Breast epithelium (tissue), 4 donors: Measurements from ENCODE around the gene FHIT. TPM values are rescaled to one million over a fixed set of nuclear protein-coding genes. Genes with fewer than 3 reads are reported as not detected.
"Not testable (repeated sequence)": the region's sequence is repeated elsewhere in the genome, so short reads cannot be mapped to it uniquely, and the experiment has no call there.

Source experiments
- DNase-seq, 2 donors: peaks; one replicate each; pipeline ENCODE4 v3.0.0-alpha.2; 2019; ENCODE audit warnings: low spot score in 2 of 2
- H3K27ac ChIP-seq, 2 donors: fragments of 200-600 bp; sonication (generic) in 1 of 2; one replicate each; pipeline ENCODE4 v1.5.1; 2016 to 2019; ENCODE audit warnings: mild to moderate bottlenecking in 1 of 2
- H3K27me3 ChIP-seq, 2 donors: fragments of 200-600 bp; sonication (generic) in 1 of 2; one replicate each; pipeline versions ENCODE4 v1.5.1 to v1.6.0; 2017 to 2019; ENCODE audit warnings: control low read depth in 1 of 2, mild to moderate bottlenecking in 1 of 2
- H3K36me3 ChIP-seq: fragments of 200-600 bp; one replicate; pipeline ENCODE4 v1.5.1; 2019
- H3K4me1 ChIP-seq, 2 donors: fragments of 200-600 bp; sonication (generic); one replicate each; pipeline ENCODE4 v1.5.1; 2016 to 2019; ENCODE audit warnings: control low read depth in 1 of 2
- H3K4me3 ChIP-seq, 3 donors: fragments of 200-600 bp; sonication (generic); 1 replicate in 2 of 3; 2 replicates in 1 of 3; pipeline ENCODE4 v1.5.1; 2016 to 2019; ENCODE audit warnings: mild to moderate bottlenecking in 3 of 3, moderate library complexity in 2 of 3
- H3K9me3 ChIP-seq, 2 donors: fragments of 200-600 bp; sonication (generic) in 1 of 2; one replicate each; pipeline ENCODE4 v1.5.1; 2016 to 2019; ENCODE audit warnings: control low read depth in 1 of 2
- CTCF ChIP-seq, 3 donors: fragments of 450-650 bp; IDR thresholded peaks; one replicate each; pipeline ENCODE4 v1.5.1; 2016 to 2017; ENCODE audit warnings: antibody characterized with exemption in 3 of 3, mild to moderate bottlenecking in 3 of 3, moderate library complexity in 3 of 3
- POLR2A ChIP-seq: fragments of 450-650 bp; IDR thresholded peaks from one replicate; pipeline ENCODE4 v1.6.1; 2016; ENCODE audit warnings: antibody characterized with exemption, mild to moderate bottlenecking, moderate library complexity
- POLR2AphosphoS5 ChIP-seq, 3 donors: sonication (generic); formaldehyde crosslinking; IDR thresholded peaks; one replicate each; pipeline ENCODE4 v1.6.1; 2017; ENCODE audit warnings: antibody characterized with exemption in 3 of 3
- intact Hi-C: fragments of 100-400 bp; cut with DNase I; formaldehyde crosslinking; loops from one replicate; pipeline ENCODE4 v1.15.1; 2023; ENCODE audit warnings: low total_unique reads
- total RNA-seq, 3 donors: library from RNA; depleted of rRNA; stranded (reverse); fragments of >200 nt; gene quantifications; one replicate each; pipeline ENCODE4 v1.1.0, GENCODE V29; 2016

The FHIT gene
- total RNA-seq, 3 donors from 2014 or later: 9.0 to 19.2 (median 17.7) TPM

GRCh38 chr3:60553144-60553543, 698.1 kb downstream of the FHIT start:
- intact Hi-C loops: no loop called here
- Histone ChIP-seq H3K27me3 (no peaks in the 10 kb centered on the region), H3K4me1 (no peaks in the 10 kb centered on the region), H3K4me3 (no peak overlapping the region), H3K9me3 (no peaks in the 10 kb centered on the region), H3K36me3 (no peaks in the 10 kb centered on the region), H3K27ac (no peak overlapping the region)
- DNase-seq: no peak
- TF ChIP-seq CTCF (IDR thresholded peaks at IDR 0.05) (no peak), POLR2A (no peak), POLR2AphosphoS5 (IDR thresholded peaks at IDR 0.05) (no peak)

GRCh38 chr3:60552581-60552980, 698.7 kb downstream of the FHIT start:
- intact Hi-C loops: no loop called here
- no peak overlapping the region for H3K27ac ChIP-seq
- H3K4me1 ChIP-seq: no peaks in the 10 kb centered on the region
- no peak for TF ChIP-seq POLR2A
- TF ChIP-seq POLR2AphosphoS5 (IDR thresholded peaks at IDR 0.05): no peak
- TF ChIP-seq CTCF (IDR thresholded peaks at IDR 0.05): no peak
- H3K4me3 ChIP-seq: no peak overlapping the region
- no peak for DNase-seq
- no peaks in the 10 kb centered on the region for H3K27me3 ChIP-seq
- H3K36me3 ChIP-seq: no peaks in the 10 kb centered on the region
- no peaks in the 10 kb centered on the region for H3K9me3 ChIP-seq

GRCh38 chr3:60551455-60552209, 699.6 kb downstream of the FHIT start:
- no peak for TF ChIP-seq POLR2A
- TF ChIP-seq POLR2AphosphoS5 (IDR thresholded peaks at IDR 0.05): no peak
- TF ChIP-seq CTCF (IDR thresholded peaks at IDR 0.05): no peak
- Histone ChIP-seq H3K4me1 (no peaks in the 10 kb centered on the region), H3K4me3 (no peak overlapping the region), H3K36me3 (no peaks in the 10 kb centered on the region), H3K9me3 (no peaks in the 10 kb centered on the region), H3K27me3 (no peaks in the 10 kb centered on the region), H3K27ac (no peak overlapping the region)
- intact Hi-C loops: no loop called here
- no peak for DNase-seq

- no peak for DNase-seq
- TF ChIP-seq CTCF (IDR thresholded peaks at IDR 0.05): no peak
- TF ChIP-seq POLR2A: no peak
- no peak for TF ChIP-seq POLR2AphosphoS5 (IDR thresholded peaks at IDR 0.05)
- Histone ChIP-seq H3K36me3 (no peaks in the 10 kb centered on the region), H3K4me1 (no peaks in the 10 kb centered on the region), H3K4me3 (no peak overlapping the region), H3K27ac (no peak overlapping the region), H3K9me3 (no peaks in the 10 kb centered on the region), H3K27me3 (no peaks in the 10 kb centered on the region)
- intact Hi-C loops: no loop called here
Observed at GRCh38 chr3:60549863-60550262, 701.4 kb downstream of the FHIT start.

- intact Hi-C loops: no loop called here
- no peak for DNase-seq
Observed at GRCh38 chr3:60542995-60543394, 708.3 kb downstream of the FHIT start.

GRCh38 chr3:60539394-60539793, 711.9 kb downstream of the FHIT start:
- H3K4me3 ChIP-seq, H3K9me3 ChIP-seq, H3K27ac ChIP-seq, DNase-seq, H3K4me1 ChIP-seq, intact Hi-C loops, H3K36me3 ChIP-seq, H3K27me3 ChIP-seq: not testable (repeated sequence)

More at GRCh38 chr3:60542995-60543394, 708.3 kb downstream of the FHIT start:
- H3K4me3 ChIP-seq: no peak overlapping the region
- no peaks in the 10 kb centered on the region for H3K27me3 ChIP-seq
- TF ChIP-seq POLR2AphosphoS5 (IDR thresholded peaks at IDR 0.05) (no peak), POLR2A (no peak), CTCF (IDR thresholded peaks at IDR 0.05) (no peak)
- no peaks in the 10 kb centered on the region for H3K9me3 ChIP-seq
- no peak overlapping the region for H3K27ac ChIP-seq
- H3K36me3 ChIP-seq: no peaks in the 10 kb centered on the region
- no peaks in the 10 kb centered on the region for H3K4me1 ChIP-seq
